Astrocyte of the cerebellum (primary cell): ENCODE measurements around the gene TMEM163.
A peak's percentile ranks its signal among the peaks of the same experiment; 100 is the strongest.

Experiments used
- DNase-seq: peaks from one replicate; pipeline ENCODE4 v3.0.0-alpha.2; 2011; ENCODE audit warnings: low read depth
- H3K4me3 ChIP-seq: 2 replicates; pipeline ENCODE4 v1.5.1; 2011; ENCODE audit warnings: mild to moderate bottlenecking, low read depth, low read length, moderate library complexity
- CTCF ChIP-seq: IDR thresholded peaks from 2 replicates; pipeline ENCODE4 v1.5.1; 2012; ENCODE audit warnings: low read length, low read depth, moderate library complexity, mild to moderate bottlenecking; ENCODE audit errors: missing control alignments
- in situ Hi-C: cut with HindIII; loops from 2 replicates; pipeline ENCODE4 v1.10.0; 2017; ENCODE audit warnings: low sequenced_read_pairs

Gene TMEM163

GRCh38 chr2:134435505-134435904, 283.3 kb downstream of the TMEM163 start:
- H3K4me3 ChIP-seq: no peak overlapping the region
- DNase-seq: no peak
- in situ Hi-C loops: no loop called here
- TF ChIP-seq CTCF: no peak

- no peak for DNase-seq
- in situ Hi-C loops: no loop called here
- no peak overlapping the region for H3K4me3 ChIP-seq
- no peak for TF ChIP-seq CTCF
These were observed 284.8 kb downstream of the TMEM163 start for GRCh38 chr2:134433979-134434378.

GRCh38 chr2:134433469-134433868, 285.3 kb downstream of the TMEM163 start:
- H3K4me3 ChIP-seq: no peak overlapping the region
- in situ Hi-C loops: no loop called here
- TF ChIP-seq CTCF: no peak
- DNase-seq: no peak

GRCh38 chr2:134432435-134432883, 286.3 kb downstream of the TMEM163 start:
- DNase-seq: no peak
- TF ChIP-seq CTCF: no peak
- in situ Hi-C loops: no loop called here
- H3K4me3 ChIP-seq: no peak overlapping the region

GRCh38 chr2:134431838-134432434, 286.9 kb downstream of the TMEM163 start:
- H3K4me3 ChIP-seq: no peak overlapping the region
- peak; percentile 20 for DNase-seq
- in situ Hi-C loops: no loop called here
- no peak for TF ChIP-seq CTCF

- no peak for DNase-seq
- H3K4me3 ChIP-seq: no peak overlapping the region
- in situ Hi-C loops: no loop called here
- TF ChIP-seq CTCF: no peak
These were observed 288.9 kb downstream of the TMEM163 start for GRCh38 chr2:134429886-134430285.

GRCh38 chr2:134426721-134427120, 292.1 kb downstream of the TMEM163 start:
- H3K4me3 ChIP-seq: no peak overlapping the region
- DNase-seq: no peak
- no peak for TF ChIP-seq CTCF
- in situ Hi-C loops: no loop called here
